GM12874 (cell line): ENCODE results near the gene PDCD6IP.

Experiments
- CTCF ChIP-seq: IDR thresholded peaks from 2 replicates; pipeline ENCODE4 v1.5.1; 2011; ENCODE audit warnings: low read depth, mild to moderate bottlenecking, control low read depth, low read length, moderate library complexity; ENCODE audit not compliant: insufficient read depth

PDCD6IP gene

GRCh38 chr3:33882296-33882695 lies 83.9 kb downstream of the PDCD6IP start:
- no peak for TF ChIP-seq CTCF

GRCh38 chr3:33883538-33883950 lies 85.1 kb downstream of the PDCD6IP start:
- peak; percentile 39; the same call in 1 of the 2 replicates for TF ChIP-seq CTCF

- no peak for TF ChIP-seq CTCF
These were observed 85.6 kb downstream of the PDCD6IP start for GRCh38 chr3:33883951-33884561.

- no peak for TF ChIP-seq CTCF
These were observed 86.3 kb downstream of the PDCD6IP start for GRCh38 chr3:33884701-33885100.

GRCh38 chr3:33885496-33885895 lies 87.1 kb downstream of the PDCD6IP start:
- TF ChIP-seq CTCF = no peak

- no peak for TF ChIP-seq CTCF
These were observed 87.6 kb downstream of the PDCD6IP start for GRCh38 chr3:33886015-33886414.

- no peak for TF ChIP-seq CTCF
These were observed 89.0 kb downstream of the PDCD6IP start for GRCh38 chr3:33887478-33887877.
